HepG2 (cell line): ENCODE data around the gene SGSH. TPM values are rescaled to one million over a fixed set of nuclear protein-coding genes. Genes with fewer than 3 reads are reported as not detected.

Experiments used
- GMEB2 ChIP-seq: IDR thresholded peaks from 2 replicates; pipeline ENCODE4 v1.6.1; 2016; ENCODE audit warnings: missing biosample characterization, missing genetic modification reagents, low read depth
- MNT ChIP-seq: fragments of 450-650 bp; IDR thresholded peaks from 2 replicates; pipeline ENCODE4 v1.6.1; 2016
- MTF1 ChIP-seq: sonication (generic); formaldehyde crosslinking; IDR thresholded peaks from 2 replicates; pipeline ENCODE4 v1.5.0; 2020; ENCODE audit warnings: missing genetic modification reagents
- MZF1 ChIP-seq: sonication (generic); formaldehyde crosslinking; IDR thresholded peaks from 2 replicates; pipeline ENCODE4 v1.8.1; 2023; ENCODE audit warnings: mild to moderate bottlenecking, missing genetic modification reagents, borderline replicate concordance
- NCOR1 ChIP-seq: fragments of 200-600 bp; sonication (generic); IDR thresholded peaks from 2 replicates; pipeline ENCODE4 v1.7.0; 2017; ENCODE audit warnings: antibody characterized with exemption, low read length, borderline replicate concordance
- NKX3-1 ChIP-seq: sonication (generic); formaldehyde crosslinking; IDR thresholded peaks from 2 replicates; pipeline ENCODE4 v1.5.0; 2020; ENCODE audit warnings: missing genetic modification reagents
- NR1H2 ChIP-seq: sonication (generic); formaldehyde crosslinking; IDR thresholded peaks from 2 replicates; pipeline ENCODE4 v1.8.1; 2022; ENCODE audit warnings: low read depth, missing genetic modification reagents, borderline replicate concordance
- RFXAP ChIP-seq: sonication (generic); formaldehyde crosslinking; IDR thresholded peaks from 2 replicates; pipeline ENCODE4 v1.4.0; 2020; ENCODE audit warnings: missing genetic modification reagents, borderline replicate concordance
- THAP11 ChIP-seq: IDR thresholded peaks from 2 replicates; pipeline ENCODE4 v1.6.1; 2016; ENCODE audit warnings: missing biosample characterization, missing genetic modification reagents
- TOE1 ChIP-seq: sonication (generic); formaldehyde crosslinking; IDR thresholded peaks from 2 replicates; pipeline ENCODE4 v1.4.0; 2020; ENCODE audit warnings: mild to moderate bottlenecking, missing genetic modification reagents
- ZBTB26 ChIP-seq: IDR thresholded peaks from 2 replicates; pipeline ENCODE4 v1.6.1; 2016; ENCODE audit warnings: missing compliant biosample characterization, missing genetic modification reagents, borderline replicate concordance
- ZFP36L2 ChIP-seq: sonication (generic); formaldehyde crosslinking; IDR thresholded peaks from 2 replicates; pipeline ENCODE4 v1.4.0; 2020; ENCODE audit warnings: missing genetic modification reagents
- ZNF292 ChIP-seq: sonication (generic); formaldehyde crosslinking; IDR thresholded peaks from 2 replicates; pipeline ENCODE4 v1.8.1; 2022; ENCODE audit warnings: mild to moderate bottlenecking, low read depth, missing genetic modification reagents, borderline replicate concordance
- ZNF382 ChIP-seq: sonication (generic); formaldehyde crosslinking; IDR thresholded peaks from 2 replicates; pipeline ENCODE4 v1.5.0; 2020; ENCODE audit warnings: missing genetic modification reagents, mild to moderate bottlenecking, borderline replicate concordance
- ZNF446 ChIP-seq: sonication (generic); formaldehyde crosslinking; IDR thresholded peaks from 2 replicates; pipeline ENCODE4 v1.5.0; 2020; ENCODE audit warnings: mild to moderate bottlenecking, missing genetic modification reagents
- ZNF615 ChIP-seq: sonication (generic); formaldehyde crosslinking; IDR thresholded peaks from 2 replicates; pipeline ENCODE4 v1.5.0; 2020; ENCODE audit warnings: mild to moderate bottlenecking, missing genetic modification reagents, borderline replicate concordance
- ZNF616 ChIP-seq: sonication (generic); formaldehyde crosslinking; IDR thresholded peaks from 2 replicates; pipeline ENCODE4 v1.5.0; 2020; ENCODE audit warnings: low read depth, mild to moderate bottlenecking, missing genetic modification reagents
- polyA plus RNA-seq, 8 experiments: library from polyadenylated mRNA; depleted of rRNA in 3 of 8; stranded (reverse) in 7 of 8; unstranded in 1 of 8; fragments of >200 nt; fragmentation: Illumina TruSeq in 4 of 8; extraction: Trizol in 4 of 8; gene quantifications; 2 replicates each; pipeline versions ENCODE4 v1.2.1 to v1.2.3, GENCODE V29; 2011 to 2016; ENCODE audit warnings: low read depth in 4 of 8, missing spikeins in 1 of 8, mixed read lengths in 1 of 8; ENCODE audit not compliant: insufficient read depth in 1 of 8
- total RNA-seq, 5 experiments: library from RNA; depleted of rRNA; stranded (reverse); fragments of >200 nt; fragmentation: Illumina TruSeq; extraction: Trizol; gene quantifications; 2 replicates each; pipeline ENCODE4 v1.2.3, GENCODE V29; 2016; ENCODE audit warnings: low read depth in 1 of 5
- TF ChIP-seq, protein P1 (sequence below): sonication (generic); formaldehyde crosslinking; IDR thresholded peaks from 2 replicates; pipeline ENCODE4 v1.8.0; 2022; ENCODE audit warnings: mild to moderate bottlenecking, missing genetic modification reagents, borderline replicate concordance
- TF ChIP-seq, protein P2 (sequence below): IDR thresholded peaks from 2 replicates; pipeline ENCODE4 v1.6.1; 2016; ENCODE audit warnings: mild to moderate bottlenecking, missing biosample characterization, missing genetic modification reagents

The SGSH gene
- total and polyA plus RNA-seq, 2 of the 13 experiments (the other 11 are each of a cell fraction or from before 2014, with no cell fraction given) = 12.2 to 17.6 TPM

DNA sequence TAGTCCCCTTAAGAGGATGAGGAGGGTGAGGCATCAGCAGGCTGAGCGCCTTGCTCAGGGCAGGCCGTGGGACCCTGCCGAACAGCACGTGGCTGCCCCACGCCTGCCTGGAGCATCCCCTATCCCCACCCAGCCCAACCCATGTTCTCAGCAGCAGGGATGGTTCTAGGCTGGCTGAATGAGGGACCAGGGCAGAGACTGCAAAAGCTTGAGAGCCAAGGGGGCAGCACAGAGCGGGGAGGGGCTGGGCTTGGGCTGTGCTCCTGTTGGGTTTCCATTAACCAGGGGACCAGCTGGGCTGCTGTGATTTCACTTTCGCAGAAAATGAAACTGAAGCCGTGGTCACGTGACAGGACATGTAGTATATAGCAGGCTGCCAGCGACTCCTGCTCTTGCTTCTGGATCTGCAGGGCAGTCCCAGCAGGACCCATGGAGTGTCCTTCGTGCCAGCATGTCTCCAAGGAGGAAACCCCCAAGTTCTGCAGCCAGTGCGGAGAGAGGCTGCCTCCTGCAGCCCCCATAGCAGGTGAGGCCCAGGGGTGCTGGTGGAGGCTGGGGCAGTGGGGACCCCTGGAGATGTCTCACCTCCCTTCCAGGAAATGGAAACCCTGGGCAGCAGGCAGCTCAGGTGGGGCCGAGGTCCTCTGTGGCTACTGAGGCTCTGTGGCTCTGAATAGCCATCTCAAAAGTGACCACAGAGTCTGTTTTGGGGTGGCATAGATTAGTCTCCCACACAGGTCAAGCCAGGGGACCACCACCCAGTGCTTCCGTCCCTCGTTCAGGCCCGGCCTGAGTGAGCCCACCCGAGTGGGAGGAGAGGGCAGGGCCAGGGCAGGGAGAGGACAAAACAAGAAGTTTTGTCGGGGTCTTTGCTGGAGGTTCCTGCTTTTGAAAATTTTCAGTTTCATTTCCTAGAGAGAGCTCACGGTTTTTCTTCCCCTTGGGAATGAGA lies 43.4 kb upstream of the SGSH start (continued):
- no peak for TF ChIP-seq ZFP36L2 (CRISPR knock-in tag)
- no peak for TF ChIP-seq ZBTB26 (CRISPR knock-in tag)
- 0 out of 2 replicates have a peak, but pooled peaks have one; percentile 40 for TF ChIP-seq ZNF446 (CRISPR knock-in tag)
- no peak for TF ChIP-seq ZNF615
- no peak for TF ChIP-seq GMEB2 (CRISPR knock-in tag)
- TF ChIP-seq MTF1 (CRISPR knock-in tag) = no peak
- TF ChIP-seq, protein P1, sequence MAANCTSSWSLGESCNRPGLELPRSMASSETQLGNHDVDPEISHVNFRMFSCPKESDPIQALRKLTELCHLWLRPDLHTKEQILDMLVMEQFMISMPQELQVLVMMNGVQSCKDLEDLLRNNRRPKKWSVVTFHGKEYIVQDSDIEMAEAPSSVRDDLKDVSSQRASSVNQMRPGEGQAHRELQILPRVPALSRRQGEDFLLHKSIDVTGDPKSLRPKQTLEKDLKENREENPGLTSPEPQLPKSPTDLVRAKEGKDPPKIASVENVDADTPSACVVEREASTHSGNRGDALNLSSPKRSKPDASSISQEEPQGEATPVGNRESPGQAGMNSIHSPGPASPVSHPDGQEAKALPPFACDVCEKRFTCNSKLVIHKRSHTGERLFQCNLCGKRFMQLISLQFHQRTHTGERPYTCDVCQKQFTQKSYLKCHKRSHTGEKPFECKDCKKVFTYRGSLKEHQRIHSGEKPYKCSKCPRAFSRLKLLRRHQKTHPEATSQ (CRISPR knock-in tag) = no peak; the same call in 1 of the 2 replicates
- TF ChIP-seq NKX3-1 = 0 out of 2 replicates have a peak, but pooled peaks have one; percentile 35
- TF ChIP-seq NR1H2 = no peak
- peak; percentile 65 for TF ChIP-seq THAP11 (CRISPR knock-in tag)
- no peak for TF ChIP-seq TOE1 (CRISPR knock-in tag)
- TF ChIP-seq NCOR1 = no peak; the same call in 1 of the 2 replicates
- TF ChIP-seq RFXAP (CRISPR knock-in tag) = peak; percentile 18; the same call in 1 of the 2 replicates
- TF ChIP-seq, protein P2, sequence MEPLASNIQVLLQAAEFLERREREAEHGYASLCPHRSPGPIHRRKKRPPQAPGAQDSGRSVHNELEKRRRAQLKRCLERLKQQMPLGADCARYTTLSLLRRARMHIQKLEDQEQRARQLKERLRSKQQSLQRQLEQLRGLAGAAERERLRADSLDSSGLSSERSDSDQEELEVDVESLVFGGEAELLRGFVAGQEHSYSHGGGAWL (CRISPR knock-in tag) = peak; percentile 62; the same call in 1 of the 2 replicates
- TF ChIP-seq ZNF382 (CRISPR knock-in tag) = no peak
- no peak for TF ChIP-seq MZF1 (CRISPR knock-in tag)
- peak; percentile 54; the same call in 1 of the 2 replicates for TF ChIP-seq MNT
- peak; percentile 91 for TF ChIP-seq ZNF292 (CRISPR knock-in tag)
- no peak for TF ChIP-seq ZNF616 (CRISPR knock-in tag)
